Stimulated activated CD8-positive, alpha-beta memory T cell treated with anti-CD3 and anti-CD28 coated beads, Interleukin-15, amount 100 ng/mL, for 1 hour (primary cell): ENCODE measurements around the gene CSNK1G3.
"Not testable (repeated sequence)": the region's sequence is repeated elsewhere in the genome, so short reads cannot be mapped to it uniquely, and the experiment has no call there.

Experiments
- DNase-seq: peaks from one replicate; pipeline ENCODE4 v3.0.0-alpha.2; 2020; ENCODE audit warnings: low read depth

Gene CSNK1G3

GRCh38 chr5:123559434-123559775 is 47.4 kb downstream of the CSNK1G3 start:
- no peak for DNase-seq

GRCh38 chr5:123561230-123561629 is 49.3 kb downstream of the CSNK1G3 start:
- DNase-seq = no peak

- DNase-seq = no peak
Observed at GRCh38 chr5:123571927-123572326, 60.0 kb downstream of the CSNK1G3 start.

- no peak for DNase-seq
Observed at GRCh38 chr5:123578390-123578789, 66.4 kb downstream of the CSNK1G3 start.

- no peak for DNase-seq
Observed at GRCh38 chr5:123579410-123579809, 67.4 kb downstream of the CSNK1G3 start.

GRCh38 chr5:123582550-123583285 is 70.7 kb downstream of the CSNK1G3 start:
- no peak for DNase-seq

GRCh38 chr5:123585871-123586270 is 73.9 kb downstream of the CSNK1G3 start:
- no peak for DNase-seq

GRCh38 chr5:123594434-123594833 is 82.5 kb downstream of the CSNK1G3 start:
- no peak for DNase-seq

GRCh38 chr5:123597018-123597417 is 85.0 kb downstream of the CSNK1G3 start:
- no peak for DNase-seq

GRCh38 chr5:123598028-123598689 is 86.2 kb downstream of the CSNK1G3 start:
- no peak for DNase-seq

- DNase-seq = no peak
Observed at GRCh38 chr5:123599171-123599570, 87.2 kb downstream of the CSNK1G3 start.

- DNase-seq = no peak
Observed at GRCh38 chr5:123601610-123602009, 89.6 kb downstream of the CSNK1G3 start.

- DNase-seq = no peak
Observed at GRCh38 chr5:123605822-123606221, 93.8 kb downstream of the CSNK1G3 start.

GRCh38 chr5:123610209-123610608 is 98.2 kb downstream of the CSNK1G3 start:
- no peak for DNase-seq

- DNase-seq = no peak
Observed at GRCh38 chr5:123610665-123611405, 98.9 kb downstream of the CSNK1G3 start.

GRCh38 chr5:123611406-123611709 is 99.4 kb downstream of the CSNK1G3 start:
- no peak for DNase-seq

- DNase-seq = no peak
Observed at GRCh38 chr5:123617561-123617960, 105.6 kb downstream of the CSNK1G3 start.

- no peak for DNase-seq
Observed at GRCh38 chr5:123626051-123626450, 114.1 kb downstream of the CSNK1G3 start.

GRCh38 chr5:123628860-123629544 is 117.0 kb downstream of the CSNK1G3 start:
- no peak for DNase-seq

- DNase-seq = no peak
Observed at GRCh38 chr5:123636006-123636405, 124.0 kb downstream of the CSNK1G3 start.

- not testable (repeated sequence) for DNase-seq
Observed at GRCh38 chr5:123637028-123637427, 125.1 kb downstream of the CSNK1G3 start.

- no peak for DNase-seq
Observed at GRCh38 chr5:123639244-123639643, 127.3 kb downstream of the CSNK1G3 start.
